OCI-LY1 (cell line): ENCODE measurements around the gene MLPH.

Source experiments
- H2AFZ ChIP-seq: fragments of 200-600 bp; sonication (generic), shearing (Covaris generic); 2 replicates; pipeline ENCODE4 v1.6.0; 2014; ENCODE audit warnings: antibody characterized with exemption, mild to moderate bottlenecking, low read length
- H3F3A ChIP-seq: fragments of 200-600 bp; sonication (generic), shearing (Covaris generic); 2 replicates; pipeline ENCODE4 v1.6.0; 2014; ENCODE audit warnings: mild to moderate bottlenecking, antibody characterized with exemption, low read length, moderate library complexity; ENCODE audit not compliant: insufficient read depth
- H3K27ac ChIP-seq: fragments of 200-600 bp; sonication (generic); 2 replicates; pipeline ENCODE4 v1.5.1; 2014; ENCODE audit warnings: low read length, mixed run types, mild to moderate bottlenecking, low read depth; ENCODE audit not compliant: poor library complexity, severe bottlenecking
- H3K27me3 ChIP-seq: fragments of 200-600 bp; sonication (generic); 2 replicates; pipeline ENCODE4 v1.6.0; 2014; ENCODE audit warnings: antibody characterized with exemption, mild to moderate bottlenecking, low read length, moderate library complexity; ENCODE audit not compliant: insufficient read depth
- H3K36me3 ChIP-seq: fragments of 200-600 bp; sonication (generic); 2 replicates; pipeline ENCODE4 v1.6.1; 2014; ENCODE audit warnings: mild to moderate bottlenecking, antibody characterized with exemption, low read length, moderate library complexity, mixed read lengths; ENCODE audit not compliant: insufficient read depth
- H3K4me1 ChIP-seq: fragments of 200-600 bp; sonication (generic); 2 replicates; pipeline ENCODE4 v1.5.1; 2014; ENCODE audit warnings: mild to moderate bottlenecking, low read length, moderate library complexity; ENCODE audit not compliant: insufficient read depth, severe bottlenecking
- H3K4me2 ChIP-seq: fragments of 200-600 bp; sonication (generic), shearing (Covaris generic); 2 replicates; pipeline ENCODE4 v1.6.1; 2014; ENCODE audit warnings: low read length
- H3K4me3 ChIP-seq: fragments of 200-600 bp; sonication (generic); 2 replicates; pipeline ENCODE4 v1.5.1; 2014; ENCODE audit warnings: low read length, low read depth, mild to moderate bottlenecking, mixed read lengths; ENCODE audit not compliant: poor library complexity, severe bottlenecking
- H3K79me2 ChIP-seq: fragments of 200-600 bp; shearing (Covaris generic); 2 replicates; pipeline ENCODE4 v1.6.1; 2016; ENCODE audit warnings: mixed run types, low read length, mixed read lengths; ENCODE audit not compliant: insufficient read depth
- H3K9ac ChIP-seq: fragments of 200-600 bp; sonication (generic), shearing (Covaris generic); 2 replicates; pipeline ENCODE4 v1.6.1; 2014; ENCODE audit warnings: mild to moderate bottlenecking, low read length, mixed read lengths
- H3K9me2 ChIP-seq: fragments of 200-600 bp; sonication (generic), shearing (Covaris generic); 2 replicates; pipeline ENCODE4 v1.6.1; 2014; ENCODE audit warnings: low read depth, mild to moderate bottlenecking, low read length, mixed read lengths
- H3K9me3 ChIP-seq: fragments of 200-600 bp; shearing (Covaris generic); 2 replicates; pipeline ENCODE4 v1.6.1; 2014; ENCODE audit warnings: low read length, mixed read lengths
- H4K20me1 ChIP-seq: fragments of 200-600 bp; sonication (generic), shearing (Covaris generic); 2 replicates; pipeline ENCODE4 v1.6.0; 2016; ENCODE audit warnings: mild to moderate bottlenecking, low read length; ENCODE audit not compliant: insufficient read depth
- EZH2 ChIP-seq: fragments of 200-600 bp; sonication (generic), shearing (Covaris generic); IDR thresholded peaks from 2 replicates; pipeline ENCODE4 v1.8.0; 2017; ENCODE audit warnings: borderline replicate concordance, mixed run types, mild to moderate bottlenecking, antibody characterized with exemption, low read length, moderate library complexity, mixed read lengths
- TF ChIP-seq, protein P1 (sequence below): fragments of 200-600 bp; sonication (generic), shearing (Covaris generic); IDR thresholded peaks from 2 replicates; pipeline ENCODE4 v1.5.1; 2017; ENCODE audit warnings: mild to moderate bottlenecking, antibody characterized with exemption, low read length, moderate library complexity, mixed read lengths

Gene MLPH

DNA sequence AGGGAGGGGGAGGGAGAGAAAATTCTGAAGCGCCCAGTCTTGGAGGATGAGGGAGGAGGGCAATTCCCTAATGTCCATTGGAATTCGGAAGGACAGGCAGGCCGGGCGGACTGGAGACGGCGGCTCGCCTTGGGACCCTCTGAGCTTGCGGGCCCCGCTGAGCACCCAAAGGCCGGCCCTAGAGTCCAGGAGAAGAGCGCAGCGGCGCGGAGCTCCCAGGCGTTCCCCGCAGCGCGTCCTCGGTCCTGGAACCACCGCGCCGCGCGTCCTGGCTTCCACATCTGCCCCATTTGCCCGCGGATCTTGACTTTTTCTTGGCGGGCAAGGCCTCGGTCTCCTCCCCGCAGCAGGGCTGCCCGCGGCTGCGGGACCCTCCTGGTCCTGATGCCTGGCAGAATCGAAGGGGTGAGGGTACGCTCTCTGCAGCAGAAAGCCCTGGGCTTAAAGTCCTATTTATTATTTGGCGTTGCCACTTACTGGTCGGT lies 675 bp upstream of the MLPH start:
- no peak overlapping the region for H2AFZ ChIP-seq
- H3K4me1 ChIP-seq = no peaks in the 10 kb centered on the region

DNA sequence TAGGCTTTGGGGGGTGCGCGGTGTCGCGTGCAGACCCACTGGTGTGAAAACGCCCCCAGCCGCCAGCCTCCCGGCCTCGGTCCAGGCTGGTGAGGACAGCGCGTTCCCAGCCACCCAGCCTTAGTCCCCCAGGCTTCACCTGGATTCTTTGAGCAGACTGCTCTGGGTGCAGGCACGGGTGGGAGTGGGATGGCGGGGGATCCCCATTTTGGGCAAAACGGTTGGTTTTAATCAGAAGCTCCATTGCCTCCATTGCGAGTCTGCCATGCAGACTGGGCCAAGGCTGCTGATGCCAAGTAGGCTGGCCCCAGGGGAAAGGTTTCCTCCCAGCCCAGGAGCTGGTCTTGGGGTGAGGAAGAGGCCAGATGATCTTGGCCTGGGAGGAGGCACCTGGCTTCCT lies 445 bp downstream of the MLPH start:
- Histone ChIP-seq H3K4me1 (no peaks in the 10 kb centered on the region), H3K9me2 (no peaks in the 10 kb centered on the region), H3K79me2 (no peaks in the 10 kb centered on the region), H3K36me3 (no peaks in the 10 kb centered on the region), H2AFZ (no peak overlapping the region), H3K27ac (no peak overlapping the region), H3K9me3 (peaks cover 11% of the 10 kb centered on the region; the same call in 1 of the 2 replicates), H4K20me1 (no peaks in the 10 kb centered on the region), H3K27me3 (peaks cover 10% of the 10 kb centered on the region; the same call in 1 of the 2 replicates), H3K4me2 (no peak overlapping the region), H3K9ac (no peak overlapping the region), H3K4me3 (no peak overlapping the region), H3F3A (no peaks in the 10 kb centered on the region)
- TF ChIP-seq EZH2 = no peak
- TF ChIP-seq, protein P1, sequence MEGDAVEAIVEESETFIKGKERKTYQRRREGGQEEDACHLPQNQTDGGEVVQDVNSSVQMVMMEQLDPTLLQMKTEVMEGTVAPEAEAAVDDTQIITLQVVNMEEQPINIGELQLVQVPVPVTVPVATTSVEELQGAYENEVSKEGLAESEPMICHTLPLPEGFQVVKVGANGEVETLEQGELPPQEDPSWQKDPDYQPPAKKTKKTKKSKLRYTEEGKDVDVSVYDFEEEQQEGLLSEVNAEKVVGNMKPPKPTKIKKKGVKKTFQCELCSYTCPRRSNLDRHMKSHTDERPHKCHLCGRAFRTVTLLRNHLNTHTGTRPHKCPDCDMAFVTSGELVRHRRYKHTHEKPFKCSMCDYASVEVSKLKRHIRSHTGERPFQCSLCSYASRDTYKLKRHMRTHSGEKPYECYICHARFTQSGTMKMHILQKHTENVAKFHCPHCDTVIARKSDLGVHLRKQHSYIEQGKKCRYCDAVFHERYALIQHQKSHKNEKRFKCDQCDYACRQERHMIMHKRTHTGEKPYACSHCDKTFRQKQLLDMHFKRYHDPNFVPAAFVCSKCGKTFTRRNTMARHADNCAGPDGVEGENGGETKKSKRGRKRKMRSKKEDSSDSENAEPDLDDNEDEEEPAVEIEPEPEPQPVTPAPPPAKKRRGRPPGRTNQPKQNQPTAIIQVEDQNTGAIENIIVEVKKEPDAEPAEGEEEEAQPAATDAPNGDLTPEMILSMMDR = no peak

More for the DNA sequence above, 675 bp upstream of the MLPH start:
- H3K79me2 ChIP-seq = no peaks in the 10 kb centered on the region
- H3K27me3 ChIP-seq = peaks cover 11% of the 10 kb centered on the region; the same call in 1 of the 2 replicates
- H4K20me1 ChIP-seq = no peaks in the 10 kb centered on the region
- no peaks in the 10 kb centered on the region for H3K36me3 ChIP-seq
- H3F3A ChIP-seq = no peaks in the 10 kb centered on the region
- H3K9me2 ChIP-seq = no peaks in the 10 kb centered on the region
- H3K27ac ChIP-seq = no peak overlapping the region
- no peak overlapping the region for H3K9ac ChIP-seq
- TF ChIP-seq, protein P1 = no peak
- TF ChIP-seq EZH2 = no peak
- H3K4me2 ChIP-seq = no peak overlapping the region
- 0 out of 2 replicates have a peak, but pooled peaks cover 7% of the 10 kb centered on the region for H3K9me3 ChIP-seq
- H3K4me3 ChIP-seq = no peak overlapping the region

DNA sequence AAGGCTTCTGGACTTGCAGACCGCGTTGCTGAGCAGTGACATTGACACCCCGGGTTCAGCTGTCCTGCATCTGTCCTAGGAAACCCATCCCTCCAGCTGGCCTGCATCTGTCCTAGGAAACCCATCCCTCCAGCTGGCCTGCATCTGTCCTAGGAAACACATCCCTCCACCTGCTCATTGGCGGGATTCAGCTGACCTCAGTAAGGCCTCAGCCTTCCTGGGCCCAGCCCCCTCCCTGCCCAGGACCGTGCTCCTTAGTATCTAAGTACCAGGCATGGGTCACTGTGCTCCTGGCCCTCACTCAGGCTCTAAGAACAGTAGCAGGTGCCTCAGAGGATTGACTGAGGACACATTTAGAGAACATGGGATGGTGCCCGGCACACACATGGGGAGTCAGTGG lies 1.2 kb downstream of the MLPH start:
- Histone ChIP-seq H4K20me1 (no peaks in the 10 kb centered on the region), H3K36me3 (no peaks in the 10 kb centered on the region), H3K9me3 (peaks cover 11% of the 10 kb centered on the region; the same call in 1 of the 2 replicates), H3K27me3 (peaks cover 9% of the 10 kb centered on the region; the same call in 1 of the 2 replicates), H3K79me2 (no peaks in the 10 kb centered on the region), H2AFZ (no peak overlapping the region), H3K9me2 (no peaks in the 10 kb centered on the region), H3K4me1 (no peaks in the 10 kb centered on the region), H3K9ac (no peak overlapping the region), H3K4me3 (no peak overlapping the region), H3K4me2 (no peak overlapping the region), H3K27ac (no peak overlapping the region), H3F3A (no peaks in the 10 kb centered on the region)
- no peak for TF ChIP-seq EZH2
- TF ChIP-seq, protein P1 = no peak
